GM04503 (cell line): ENCODE data around the gene PTPRF.

ENCODE experiments used
- DNase-seq: peaks from one replicate; pipeline ENCODE4 v3.0.0-alpha.2; 2012; ENCODE audit warnings: low read depth

PTPRF gene

GRCh38 chr1:43513471-43514173 lies 17.1 kb upstream of the PTPRF start:
- no peak for DNase-seq

GRCh38 chr1:43518935-43519686 lies 11.6 kb upstream of the PTPRF start:
- no peak for DNase-seq

GRCh38 chr1:43520100-43520778 lies 10.4 kb upstream of the PTPRF start:
- no peak for DNase-seq

- no peak for DNase-seq
Observed at GRCh38 chr1:43521078-43521477, 9.6 kb upstream of the PTPRF start.

- no peak for DNase-seq
Observed at GRCh38 chr1:43521756-43522155, 8.9 kb upstream of the PTPRF start.

- no peak for DNase-seq
Observed at GRCh38 chr1:43522431-43522775, 8.3 kb upstream of the PTPRF start.

- peak; percentile 44 for DNase-seq
Observed at GRCh38 chr1:43522776-43523480, 7.8 kb upstream of the PTPRF start.

GRCh38 chr1:43524804-43525203 lies 5.9 kb upstream of the PTPRF start:
- no peak for DNase-seq

GRCh38 chr1:43526002-43526401 lies 4.7 kb upstream of the PTPRF start:
- DNase-seq, result peak; percentile 15

GRCh38 chr1:43527111-43527878 lies 3.4 kb upstream of the PTPRF start:
- no peak for DNase-seq

GRCh38 chr1:43529206-43529731 lies 1.4 kb upstream of the PTPRF start:
- peak; percentile 45 for DNase-seq

- no peak for DNase-seq
Observed at GRCh38 chr1:43531107-43531905, 623 bp downstream of the PTPRF start.

- DNase-seq, result no peak
Observed at GRCh38 chr1:43531906-43532584, 1.4 kb downstream of the PTPRF start.

- no peak for DNase-seq
Observed at GRCh38 chr1:43532716-43533115, 2.0 kb downstream of the PTPRF start.

GRCh38 chr1:43533584-43533983 lies 2.9 kb downstream of the PTPRF start:
- no peak for DNase-seq

- no peak for DNase-seq
Observed at GRCh38 chr1:43534256-43534655, 3.6 kb downstream of the PTPRF start.

GRCh38 chr1:43536196-43536863 lies 5.6 kb downstream of the PTPRF start:
- no peak for DNase-seq

GRCh38 chr1:43536864-43537358 lies 6.2 kb downstream of the PTPRF start:
- DNase-seq, result no peak

- no peak for DNase-seq
Observed at GRCh38 chr1:43537423-43538142, 6.9 kb downstream of the PTPRF start.
